ENCODE results near the gene BIRC6.

BIRC6 gene

GRCh38 chr2:32538735-32539134 is 181.9 kb downstream of the BIRC6 start:
- TF ChIP-seq TAF1 (IDR thresholded peaks at IDR 0.05; ENCODE audit: borderline replicate concordance, insufficient read depth, low read length) (no peak), SIN3A (IDR thresholded peaks at IDR 0.05; ENCODE audit: borderline replicate concordance, insufficient read depth, low read length) (no peak)

- TF ChIP-seq TAF1 (IDR thresholded peaks at IDR 0.05; ENCODE audit: borderline replicate concordance, insufficient read depth, low read length) = no peak
- no peak for TF ChIP-seq FOXP2 (optimal IDR thresholded peaks at IDR 0.05; ENCODE audit: borderline replicate concordance, extremely low read depth, extremely low read length, insufficient read depth)
- no peak for TF ChIP-seq POLR2AphosphoS5 (IDR thresholded peaks at IDR 0.05; ENCODE audit: low read depth, low read length)
- no peak for TF ChIP-seq REST (IDR thresholded peaks at IDR 0.05; ENCODE audit: insufficient read depth in 1 of 2, low read depth in 2 of 2, low read length in 2 of 2)
- TF ChIP-seq SIN3A (IDR thresholded peaks at IDR 0.05; ENCODE audit: borderline replicate concordance, insufficient read depth, low read length) = no peak
These were observed 197.1 kb downstream of the BIRC6 start for GRCh38 chr2:32553829-32554432.

GRCh38 chr2:32558492-32558891 is 201.7 kb downstream of the BIRC6 start:
- no peak for TF ChIP-seq REST (IDR thresholded peaks at IDR 0.05; ENCODE audit: insufficient read depth in 1 of 2, low read depth in 2 of 2, low read length in 2 of 2)
- no peak for TF ChIP-seq POLR2AphosphoS5 (IDR thresholded peaks at IDR 0.05; ENCODE audit: low read depth, low read length)
- no peak for TF ChIP-seq FOXP2 (optimal IDR thresholded peaks at IDR 0.05; ENCODE audit: borderline replicate concordance, extremely low read depth, extremely low read length, insufficient read depth)
- no peak for TF ChIP-seq SIN3A (IDR thresholded peaks at IDR 0.05; ENCODE audit: borderline replicate concordance, insufficient read depth, low read length)
- TF ChIP-seq TAF1 (IDR thresholded peaks at IDR 0.05; ENCODE audit: borderline replicate concordance, insufficient read depth, low read length) = no peak

- TF ChIP-seq POLR2AphosphoS5 (IDR thresholded peaks at IDR 0.05; ENCODE audit: low read depth, low read length) (no peak), TAF1 (IDR thresholded peaks at IDR 0.05; ENCODE audit: borderline replicate concordance, insufficient read depth, low read length) (no peak), SIN3A (IDR thresholded peaks at IDR 0.05; ENCODE audit: borderline replicate concordance, insufficient read depth, low read length) (no peak), FOXP2 (optimal IDR thresholded peaks at IDR 0.05; ENCODE audit: borderline replicate concordance, extremely low read depth, extremely low read length, insufficient read depth) (no peak)
These were observed 202.3 kb downstream of the BIRC6 start for GRCh38 chr2:32559136-32559535.

GRCh38 chr2:32562906-32563305 is 206.1 kb downstream of the BIRC6 start:
- TF ChIP-seq TAF1 (IDR thresholded peaks at IDR 0.05; ENCODE audit: borderline replicate concordance, insufficient read depth, low read length) (no peak), FOXP2 (optimal IDR thresholded peaks at IDR 0.05; ENCODE audit: borderline replicate concordance, extremely low read depth, extremely low read length, insufficient read depth) (no peak), POLR2AphosphoS5 (IDR thresholded peaks at IDR 0.05; ENCODE audit: low read depth, low read length) (no peak), SIN3A (IDR thresholded peaks at IDR 0.05; ENCODE audit: borderline replicate concordance, insufficient read depth, low read length) (no peak), REST (IDR thresholded peaks at IDR 0.05; ENCODE audit: insufficient read depth in 1 of 2, low read depth in 2 of 2, low read length in 2 of 2) (no peak)

- no peak for TF ChIP-seq SIN3A (IDR thresholded peaks at IDR 0.05; ENCODE audit: borderline replicate concordance, insufficient read depth, low read length)
- no peak for TF ChIP-seq REST (IDR thresholded peaks at IDR 0.05; ENCODE audit: insufficient read depth in 1 of 2, low read depth in 2 of 2, low read length in 2 of 2)
- no peak for TF ChIP-seq TAF1 (IDR thresholded peaks at IDR 0.05; ENCODE audit: borderline replicate concordance, insufficient read depth, low read length)
- no peak for TF ChIP-seq FOXP2 (optimal IDR thresholded peaks at IDR 0.05; ENCODE audit: borderline replicate concordance, extremely low read depth, extremely low read length, insufficient read depth)
- TF ChIP-seq POLR2AphosphoS5 (IDR thresholded peaks at IDR 0.05; ENCODE audit: low read depth, low read length) = no peak
These were observed 207.7 kb downstream of the BIRC6 start for GRCh38 chr2:32564417-32565035.
